Peyer's patch (tissue), 4 donors: ENCODE measurements around the gene PARD3B. TPM values are rescaled to one million over a fixed set of nuclear protein-coding genes. Genes with fewer than 3 reads are reported as not detected.

Experiments
- DNase-seq, 3 donors: peaks; one replicate each; pipeline ENCODE4 v3.0.0-alpha.2; 2017 to 2019
- H3K27ac ChIP-seq, 4 donors: fragments of 200-600 bp; sonication (generic); one replicate each; pipeline ENCODE4 v1.5.1; 2016 to 2019
- H3K27me3 ChIP-seq, 2 donors: fragments of 200-600 bp; sonication (generic); one replicate each; pipeline ENCODE4 v1.5.1; 2019
- H3K36me3 ChIP-seq, 3 donors: fragments of 200-600 bp; sonication (generic); one replicate each; pipeline ENCODE4 v1.5.1; 2016 to 2019
- H3K4me1 ChIP-seq, 4 donors: fragments of 200-600 bp; sonication (generic); one replicate each; pipeline ENCODE4 v1.5.1; 2016 to 2019
- H3K4me3 ChIP-seq, 4 donors: fragments of 200-600 bp; sonication (generic); 1 replicate in 3 of 4; 2 replicates in 1 of 4; pipeline ENCODE4 v1.5.1; 2016 to 2019; ENCODE audit warnings: mild to moderate bottlenecking in 1 of 4
- H3K9me3 ChIP-seq, 4 donors: fragments of 200-600 bp; sonication (generic); one replicate each; pipeline ENCODE4 v1.5.1; 2016 to 2019; ENCODE audit warnings: mild to moderate bottlenecking in 1 of 4
- CTCF ChIP-seq, 6 experiments: fragments of 450-650 bp in 4 of 6; fragments of 200-600 bp in 2 of 6; sonication (generic) in 1 of 6; IDR thresholded peaks; one replicate each; pipeline ENCODE4 v1.5.1; 2017 to 2019; ENCODE audit warnings: antibody characterized with exemption in 6 of 6, mild to moderate bottlenecking in 3 of 6, moderate library complexity in 1 of 6
- POLR2A ChIP-seq, 2 donors: fragments of 450-650 bp; IDR thresholded peaks; one replicate each; pipeline ENCODE4 v1.5.1; 2017; ENCODE audit warnings: antibody characterized with exemption in 2 of 2, mild to moderate bottlenecking in 2 of 2, moderate library complexity in 2 of 2
- total RNA-seq, 4 donors: library from RNA; depleted of rRNA; stranded (reverse); fragments of >200 nt; gene quantifications; one replicate each; pipeline ENCODE4 v1.1.0, GENCODE V29; 2016

The PARD3B gene
- total RNA-seq, 4 donors from 2014 or later: 19.6 to 52.0 (median 40.6) TPM

- no peak overlapping the region for H3K27ac ChIP-seq
- no peak for TF ChIP-seq CTCF (IDR thresholded peaks at IDR 0.05)
- TF ChIP-seq POLR2A (IDR thresholded peaks at IDR 0.05): no peak
- no peaks in the 10 kb centered on the region for H3K27me3 ChIP-seq
- no peaks in the 10 kb centered on the region for H3K4me1 ChIP-seq
- H3K9me3 ChIP-seq: no peaks in the 10 kb centered on the region
- no peaks in the 10 kb centered on the region for H3K36me3 ChIP-seq
- H3K4me3 ChIP-seq: no peak overlapping the region
- no peak for DNase-seq
These were observed 465.8 kb downstream of the PARD3B start for GRCh38 chr2:205011031-205011430.

- H3K27ac ChIP-seq: no peak overlapping the region
- H3K9me3 ChIP-seq: no peaks in the 10 kb centered on the region
- TF ChIP-seq CTCF (IDR thresholded peaks at IDR 0.05) (no peak), POLR2A (IDR thresholded peaks at IDR 0.05) (no peak)
- no peak overlapping the region for H3K4me3 ChIP-seq
- H3K4me1 ChIP-seq: no peaks in the 10 kb centered on the region
- no peaks in the 10 kb centered on the region for H3K27me3 ChIP-seq
- DNase-seq: no peak
- no peaks in the 10 kb centered on the region for H3K36me3 ChIP-seq
These were observed 467.7 kb downstream of the PARD3B start for GRCh38 chr2:205012961-205013360.

GRCh38 chr2:205013586-205013985, 468.3 kb downstream of the PARD3B start:
- H3K36me3 ChIP-seq: no peaks in the 10 kb centered on the region
- no peak overlapping the region for H3K27ac ChIP-seq
- no peak for DNase-seq
- no peaks in the 10 kb centered on the region for H3K9me3 ChIP-seq
- no peaks in the 10 kb centered on the region for H3K27me3 ChIP-seq
- TF ChIP-seq CTCF (IDR thresholded peaks at IDR 0.05): no peak
- TF ChIP-seq POLR2A (IDR thresholded peaks at IDR 0.05): no peak
- no peaks in the 10 kb centered on the region for H3K4me1 ChIP-seq
- no peak overlapping the region for H3K4me3 ChIP-seq

- no peaks in the 10 kb centered on the region for H3K4me1 ChIP-seq
- no peaks in the 10 kb centered on the region for H3K27me3 ChIP-seq
- H3K9me3 ChIP-seq: no peaks in the 10 kb centered on the region
- no peak for DNase-seq
- H3K36me3 ChIP-seq: no peaks in the 10 kb centered on the region
- no peak overlapping the region for H3K4me3 ChIP-seq
- TF ChIP-seq CTCF (IDR thresholded peaks at IDR 0.05) (no peak), POLR2A (IDR thresholded peaks at IDR 0.05) (no peak)
- H3K27ac ChIP-seq: no peak overlapping the region
These were observed 468.9 kb downstream of the PARD3B start for GRCh38 chr2:205014201-205014600.

- Histone ChIP-seq H3K4me3 (no peak overlapping the region), H3K27me3 (no peaks in the 10 kb centered on the region), H3K36me3 (no peaks in the 10 kb centered on the region), H3K9me3 (no peaks in the 10 kb centered on the region), H3K27ac (no peak overlapping the region), H3K4me1 (no peaks in the 10 kb centered on the region)
- TF ChIP-seq CTCF (IDR thresholded peaks at IDR 0.05): no peak
- no peak for TF ChIP-seq POLR2A (IDR thresholded peaks at IDR 0.05)
- no peak for DNase-seq
These were observed 472.1 kb downstream of the PARD3B start for GRCh38 chr2:205017381-205017780.

- no peak for DNase-seq
- TF ChIP-seq POLR2A (IDR thresholded peaks at IDR 0.05) (no peak), CTCF (IDR thresholded peaks at IDR 0.05) (no peak)
- H3K4me3 ChIP-seq: no peak overlapping the region
These were observed 472.6 kb downstream of the PARD3B start for GRCh38 chr2:205017912-205018311.

More at GRCh38 chr2:205017912-205018311, 472.6 kb downstream of the PARD3B start:
- H3K27ac ChIP-seq: no peak overlapping the region
- no peaks in the 10 kb centered on the region for H3K27me3 ChIP-seq
- no peaks in the 10 kb centered on the region for H3K4me1 ChIP-seq
- no peaks in the 10 kb centered on the region for H3K9me3 ChIP-seq
- H3K36me3 ChIP-seq: no peaks in the 10 kb centered on the region
